ENCODE data around the gene C1orf53. TPM values are rescaled to one million over a fixed set of nuclear protein-coding genes. Genes with fewer than 3 reads are reported as not detected.

Gene C1orf53
- total RNA-seq, 1 donor: not detected

DNA sequence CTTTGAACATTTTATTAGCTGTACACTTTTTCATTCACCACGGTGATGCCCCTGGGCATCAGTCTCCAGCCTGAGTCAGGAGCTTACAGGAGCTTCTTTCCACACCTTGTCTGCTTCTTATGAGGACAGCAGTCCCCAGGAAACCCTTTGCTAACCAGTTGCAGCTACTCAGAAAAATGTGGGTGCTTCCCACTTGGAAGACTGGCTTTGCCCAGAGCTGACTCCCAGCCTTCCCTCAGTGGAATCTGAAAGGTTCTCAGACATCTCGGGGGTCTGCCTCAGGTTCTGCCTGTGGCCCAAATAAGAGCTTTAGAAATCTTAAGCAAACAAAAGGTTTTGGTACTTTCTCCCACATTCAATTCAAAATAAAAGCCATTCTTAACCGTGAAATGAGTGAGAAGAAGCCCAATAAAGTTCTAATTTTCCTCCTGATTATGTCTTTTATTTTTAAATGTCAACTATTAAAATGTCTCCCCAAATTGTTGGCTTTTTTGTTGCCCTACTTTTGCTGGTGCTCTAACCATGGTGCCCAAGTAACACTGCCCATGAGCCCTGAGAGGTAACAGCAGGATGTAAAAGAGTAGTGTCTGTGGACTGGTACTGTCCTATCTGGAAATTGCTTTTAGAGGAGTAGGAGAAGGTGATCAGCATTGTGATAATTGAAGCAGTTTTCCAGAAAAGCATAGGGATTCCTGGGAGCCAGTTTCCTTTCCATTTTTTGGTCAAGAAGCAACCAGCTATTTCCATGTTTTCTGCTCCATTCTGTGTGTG lies 5.6 kb downstream of the C1orf53 start:
- DNase-seq (ENCODE audit: low read depth in 2 of 3, low spot score in 2 of 3): peak in 1 of 3 donors; percentile 19

- DNase-seq (ENCODE audit: low read depth in 2 of 3, low spot score in 2 of 3): peak in 1 of 3 donors; percentile 37
Measured at GRCh38 chr1:197908716-197909220, 6.3 kb downstream of the C1orf53 start.

DNA sequence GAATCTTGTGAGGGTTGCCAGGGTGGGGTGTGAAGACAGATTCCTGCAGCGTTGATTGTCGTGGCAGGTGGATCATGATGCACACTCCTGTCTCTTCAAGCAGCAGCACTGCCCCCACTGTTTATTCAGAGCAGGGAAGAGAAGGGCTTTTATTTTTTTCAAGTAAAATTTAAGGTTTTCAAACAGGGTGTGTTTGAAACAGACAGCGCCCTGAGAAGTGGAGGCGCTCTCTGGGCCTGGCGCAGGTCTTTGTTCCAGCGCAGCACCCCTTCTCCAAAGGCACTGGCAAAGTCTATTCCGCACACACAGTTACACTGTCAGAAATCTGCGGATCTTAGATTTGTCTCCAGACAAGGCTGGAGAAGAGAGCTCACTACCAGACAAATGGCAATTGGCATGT lies 7.0 kb downstream of the C1orf53 start:
- peak in 1 of 3 donors; percentile 26 for DNase-seq (ENCODE audit: low read depth in 2 of 3, low spot score in 2 of 3)

GRCh38 chr1:197910120-197910991 lies 7.9 kb downstream of the C1orf53 start:
- peak in 1 of 3 donors; percentile 18 for DNase-seq (ENCODE audit: low read depth in 2 of 3, low spot score in 2 of 3)

DNA sequence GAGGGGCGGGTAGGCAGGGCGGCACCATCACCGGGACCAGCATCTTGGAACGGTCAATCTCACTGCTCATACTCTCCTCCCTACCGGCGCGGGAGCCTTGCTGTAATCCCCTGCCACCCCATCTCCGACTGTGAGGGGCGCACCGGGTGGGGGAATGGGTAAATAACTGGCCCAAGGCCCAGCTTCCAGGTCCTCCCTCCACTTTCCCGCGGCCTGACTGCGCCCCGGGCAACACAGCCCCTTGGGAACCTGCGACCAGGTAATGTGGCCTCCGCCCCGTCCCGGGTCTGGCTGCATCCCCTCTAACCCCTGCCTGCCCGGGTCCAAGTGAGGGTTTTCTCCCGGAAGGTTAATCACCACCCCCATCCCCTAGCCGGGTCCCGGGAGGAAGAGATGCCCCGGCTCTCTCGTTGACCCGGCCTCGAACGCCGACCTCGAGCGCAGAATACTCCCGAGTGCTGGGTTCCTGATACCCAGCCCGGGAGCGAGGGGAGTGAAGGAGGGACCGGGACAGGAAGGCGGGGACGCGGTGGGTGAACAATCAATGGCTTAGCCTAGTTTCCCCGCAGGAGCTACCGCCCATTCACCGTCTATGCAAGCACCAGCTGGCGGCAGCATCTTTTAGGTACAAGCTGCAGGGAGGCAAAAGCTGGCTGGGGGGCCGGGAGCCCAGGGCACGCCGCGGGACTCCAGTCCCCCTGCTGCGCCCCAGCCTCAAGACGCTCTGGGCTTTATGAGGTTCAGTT lies 8.9 kb downstream of the C1orf53 start:
- DNase-seq (ENCODE audit: low read depth in 2 of 3, low spot score in 2 of 3): peak in 1 of 3 donors; percentile 22

DNA sequence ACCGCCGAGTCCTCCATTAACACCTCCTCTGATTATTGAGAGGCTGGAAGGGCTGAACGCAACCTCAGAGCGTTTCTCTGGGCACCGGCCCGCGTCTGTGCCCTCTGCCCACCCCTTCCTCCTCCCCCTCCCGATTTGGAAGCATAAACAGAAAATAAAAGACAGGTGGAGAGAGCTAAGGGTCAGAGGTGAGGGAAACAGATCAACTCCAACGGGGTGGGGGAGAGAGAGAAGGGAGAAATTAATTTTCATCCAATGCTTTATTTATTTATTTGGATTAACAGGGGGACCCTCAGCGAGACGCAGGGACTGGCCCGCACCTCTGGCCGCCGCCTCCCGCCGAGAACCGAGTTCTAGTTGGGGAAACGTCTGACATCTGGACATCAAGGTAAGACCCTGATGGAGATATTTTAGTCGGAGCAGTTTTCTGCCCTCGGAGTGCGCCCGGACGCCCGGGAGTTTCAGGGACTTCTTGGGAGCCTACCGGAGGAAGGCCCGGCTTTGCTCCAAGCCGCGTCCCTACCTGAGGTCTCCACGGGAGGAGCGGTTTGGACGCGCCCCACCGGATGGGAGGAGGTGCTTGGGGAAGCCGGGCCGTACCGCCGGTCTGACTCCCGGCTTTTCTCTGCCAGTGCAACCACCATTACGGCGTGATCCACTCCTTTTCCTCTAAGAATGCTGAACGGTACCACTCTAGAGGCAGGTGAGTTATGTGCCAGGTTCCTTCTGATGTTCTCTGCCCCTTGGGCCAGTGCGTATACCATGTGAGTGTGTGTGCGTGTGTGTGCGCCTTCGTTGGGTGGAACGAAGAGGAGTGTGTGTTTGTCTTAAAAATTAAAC lies 9.6 kb downstream of the C1orf53 start:
- peak in 1 of 3 donors; percentile 18 for DNase-seq (ENCODE audit: low read depth in 2 of 3, low spot score in 2 of 3)

- peak in 1 of 3 donors; percentile 24 for DNase-seq (ENCODE audit: low read depth in 2 of 3, low spot score in 2 of 3)
Measured at GRCh38 chr1:197912739-197913494, 10.5 kb downstream of the C1orf53 start.

GRCh38 chr1:197913495-197914276 lies 11.3 kb downstream of the C1orf53 start:
- DNase-seq (ENCODE audit: low read depth in 2 of 3, low spot score in 2 of 3): no peak

GRCh38 chr1:197914510-197914909 lies 12.1 kb downstream of the C1orf53 start:
- no peak for DNase-seq (ENCODE audit: low read depth in 2 of 3, low spot score in 2 of 3)

DNA sequence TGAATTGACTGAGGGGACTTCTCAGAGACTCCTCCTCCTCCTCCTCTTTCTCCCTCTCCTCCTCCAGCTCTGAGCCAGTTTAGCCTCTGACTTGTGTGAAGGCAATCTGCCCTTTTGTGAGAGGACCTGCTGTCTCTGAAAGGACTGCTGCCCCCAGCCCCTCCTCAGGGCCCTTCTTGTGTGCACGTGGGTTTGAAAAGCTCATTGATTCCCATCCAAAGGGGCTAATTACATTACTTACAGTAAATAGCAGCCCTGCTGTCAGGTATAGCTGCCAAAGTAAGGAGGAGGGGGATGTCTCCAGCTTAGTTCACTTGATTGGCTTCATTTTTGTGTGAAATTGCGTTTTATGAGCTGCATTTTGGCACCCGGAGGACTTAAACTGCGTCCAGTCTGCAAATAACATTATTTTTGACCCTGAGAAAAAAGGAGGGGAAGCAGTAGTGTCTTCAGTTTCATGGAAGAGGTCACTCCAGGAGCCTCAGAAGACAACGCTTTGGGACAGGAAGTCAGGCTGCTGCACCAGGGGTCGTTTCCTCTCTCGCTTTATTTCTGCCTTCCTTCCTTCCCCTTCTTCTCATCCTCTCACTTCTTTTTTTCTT lies 12.9 kb downstream of the C1orf53 start:
- peak in 1 of 3 donors; percentile 4 for DNase-seq (ENCODE audit: low read depth in 2 of 3, low spot score in 2 of 3)

GRCh38 chr1:197915862-197916499 lies 13.6 kb downstream of the C1orf53 start:
- DNase-seq (ENCODE audit: low read depth in 2 of 3, low spot score in 2 of 3): peak in 1 of 3 donors; percentile 23

GRCh38 chr1:197916500-197916983 lies 14.1 kb downstream of the C1orf53 start:
- peak in 1 of 3 donors; percentile 10 for DNase-seq (ENCODE audit: low read depth in 2 of 3, low spot score in 2 of 3)

DNA sequence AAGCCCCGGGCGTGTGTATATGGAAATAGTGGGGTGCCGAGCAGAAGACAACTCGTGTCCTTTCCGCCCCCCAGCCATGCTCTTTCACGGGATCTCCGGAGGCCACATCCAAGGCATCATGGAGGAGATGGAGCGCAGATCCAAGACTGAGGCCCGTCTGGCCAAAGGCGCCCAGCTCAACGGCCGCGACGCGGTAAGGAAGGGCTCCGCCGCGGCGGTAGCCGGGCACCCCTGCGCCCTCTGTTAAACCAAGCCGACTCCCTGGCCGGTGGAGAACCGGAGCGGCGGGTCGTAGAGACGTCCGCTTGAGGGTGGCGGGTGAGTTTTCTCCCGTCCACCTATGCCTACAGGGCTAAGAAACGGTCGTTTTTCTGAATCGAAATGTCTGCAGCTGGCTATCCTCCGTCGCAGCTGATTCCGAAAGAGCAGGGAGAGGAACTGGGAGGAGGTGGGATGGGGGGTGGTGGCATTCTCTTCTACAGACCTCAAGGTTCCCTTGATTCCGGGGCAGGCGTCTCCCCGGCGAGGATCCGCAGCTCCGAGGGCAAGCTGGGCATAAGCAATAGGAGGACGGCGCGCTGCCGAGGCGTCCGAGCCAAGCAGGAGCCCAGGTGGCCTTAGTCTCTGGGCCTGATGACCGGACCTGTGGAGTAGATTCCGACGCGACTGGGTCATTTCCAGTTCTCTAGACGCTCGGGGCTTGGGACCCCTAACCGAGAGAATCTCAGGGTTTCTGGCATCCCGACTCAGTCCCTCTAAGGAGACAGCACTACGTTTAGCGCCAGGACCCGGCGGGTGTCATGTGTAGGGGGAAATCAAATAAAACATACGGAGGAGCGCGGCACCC lies 15.6 kb downstream of the C1orf53 start:
- DNase-seq (ENCODE audit: low read depth in 2 of 3, low spot score in 2 of 3): peak in 1 of 3 donors; percentile 39

GRCh38 chr1:197918807-197919345 lies 16.4 kb downstream of the C1orf53 start:
- DNase-seq (ENCODE audit: low read depth in 2 of 3, low spot score in 2 of 3): peak in 1 of 3 donors; percentile 16

- peak in 1 of 3 donors; percentile 17 for DNase-seq (ENCODE audit: low read depth in 2 of 3, low spot score in 2 of 3)
Measured at GRCh38 chr1:197919346-197920066, 17.1 kb downstream of the C1orf53 start.

Measured in hematopoietic multipotent progenitor cell (in vitro differentiated cells).